HG03558 (cell line): ENCODE measurements around the gene WBP4.
"Not testable (repeated sequence)": the region's sequence is repeated elsewhere in the genome, so short reads cannot be mapped to it uniquely, and the experiment has no call there.

Source experiments
- ATAC-seq: cut with Tn5 transposase; IDR thresholded peaks from one replicate; pipeline ENCODE4 v1.9.1; 2021; ENCODE audit warnings: moderate number of reproducible peaks; ENCODE audit not compliant: unreplicated experiment; ENCODE audit errors: extremely low read depth

WBP4 gene

GRCh38 chr13:41061075-41061913, at the start of gene WBP4:
Gene WBP4, plus strand, starts transcription at chr13:41061509. Its CDS starts 165 bp downstream, at chr13:41061674.
- ATAC-seq, result peak; percentile 43

GRCh38 chr13:41012536-41012935, 48.8 kb upstream of the WBP4 start:
- no peak for ATAC-seq

- ATAC-seq, result no peak
Measured at GRCh38 chr13:41013835-41014234, 47.5 kb upstream of the WBP4 start.

- no peak for ATAC-seq
Measured at GRCh38 chr13:41015920-41016319, 45.4 kb upstream of the WBP4 start.

GRCh38 chr13:41017159-41017558, 44.1 kb upstream of the WBP4 start:
- no peak for ATAC-seq

GRCh38 chr13:41017817-41018601, 43.3 kb upstream of the WBP4 start:
- ATAC-seq, result no peak

- ATAC-seq, result no peak
Measured at GRCh38 chr13:41018602-41018948, 42.7 kb upstream of the WBP4 start.

- ATAC-seq, result peak; percentile 83
Measured at GRCh38 chr13:41019011-41019487, 42.3 kb upstream of the WBP4 start, which contains the start of gene ELF1. Gene ELF1, minus strand, starts transcription at chr13:41019316. Its CDS starts 37,262 bp downstream, at chr13:40982054.

- ATAC-seq, result no peak
Measured at GRCh38 chr13:41019578-41020347, 41.5 kb upstream of the WBP4 start.

GRCh38 chr13:41025518-41025917, 35.8 kb upstream of the WBP4 start:
- ATAC-seq, result no peak

- no peak for ATAC-seq
Measured at GRCh38 chr13:41026788-41027187, 34.5 kb upstream of the WBP4 start.

GRCh38 chr13:41028051-41028450, 33.3 kb upstream of the WBP4 start:
- no peak for ATAC-seq

GRCh38 chr13:41029629-41030028, 31.7 kb upstream of the WBP4 start:
- no peak for ATAC-seq

- no peak for ATAC-seq
Measured at GRCh38 chr13:41032691-41033376, 28.5 kb upstream of the WBP4 start.

GRCh38 chr13:41034382-41034781, 26.9 kb upstream of the WBP4 start:
- no peak for ATAC-seq

- no peak for ATAC-seq
Measured at GRCh38 chr13:41034881-41035280, 26.4 kb upstream of the WBP4 start.

GRCh38 chr13:41036557-41036956, 24.8 kb upstream of the WBP4 start:
- ATAC-seq, result not testable (repeated sequence)

GRCh38 chr13:41039746-41040145, 21.6 kb upstream of the WBP4 start:
- ATAC-seq, result no peak

- no peak for ATAC-seq
Measured at GRCh38 chr13:41040584-41041334, 20.6 kb upstream of the WBP4 start.
